ENCODE measurements around the gene APOD. TPM values are rescaled to one million over a fixed set of nuclear protein-coding genes. Genes with fewer than 3 reads are reported as not detected.

Gene APOD
- total and polyA plus RNA-seq, 8 donors: 33.0 to 941 (median 188) TPM

DNA sequence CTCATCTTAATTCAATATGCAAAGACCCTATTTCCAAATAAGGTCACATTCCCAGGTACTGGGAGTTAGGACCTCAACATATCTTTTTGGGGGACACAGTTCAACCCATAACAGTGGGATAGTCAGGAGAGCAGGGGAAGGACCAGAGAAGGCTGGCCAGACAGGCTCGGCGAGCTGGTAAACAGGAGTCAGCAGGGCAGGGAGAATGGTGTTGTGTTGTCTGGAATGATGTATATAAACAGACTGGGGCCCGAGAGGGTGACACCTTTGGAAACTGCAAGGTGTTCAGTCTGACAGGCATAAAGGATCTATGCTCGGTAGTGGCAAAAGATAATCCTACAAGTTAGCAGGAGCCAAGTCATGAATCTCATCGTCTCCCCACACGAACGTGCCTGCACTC is 30.5 kb downstream of the APOD start:
- 72 to 78% (median 74%) methylated on average over 7 of the region's 7 CpGs for WGBS, 5 donors
- DNase-seq: no peak
- Histone ChIP-seq H3K4me3 (no peak overlapping the region), H3K9me3 (no peaks in the 10 kb centered on the region), H3K27me3 (no peaks in the 10 kb centered on the region), H3K36me3 (no peaks in the 10 kb centered on the region), H3K27ac (no peak overlapping the region), H3K4me1 (peaks cover 0 to 21% (median 3%) of the 10 kb centered on the region in 4 donors)
- intact Hi-C loops (cut with DNase I; ENCODE audit: low total_unique reads): no loop called here
- TF ChIP-seq EP300 (IDR thresholded peaks at IDR 0.05) (no peak), POLR2A (IDR thresholded peaks at IDR 0.05) (no peak), POLR2AphosphoS5 (IDR thresholded peaks at IDR 0.05) (no peak)
- TF ChIP-seq, protein P1, sequence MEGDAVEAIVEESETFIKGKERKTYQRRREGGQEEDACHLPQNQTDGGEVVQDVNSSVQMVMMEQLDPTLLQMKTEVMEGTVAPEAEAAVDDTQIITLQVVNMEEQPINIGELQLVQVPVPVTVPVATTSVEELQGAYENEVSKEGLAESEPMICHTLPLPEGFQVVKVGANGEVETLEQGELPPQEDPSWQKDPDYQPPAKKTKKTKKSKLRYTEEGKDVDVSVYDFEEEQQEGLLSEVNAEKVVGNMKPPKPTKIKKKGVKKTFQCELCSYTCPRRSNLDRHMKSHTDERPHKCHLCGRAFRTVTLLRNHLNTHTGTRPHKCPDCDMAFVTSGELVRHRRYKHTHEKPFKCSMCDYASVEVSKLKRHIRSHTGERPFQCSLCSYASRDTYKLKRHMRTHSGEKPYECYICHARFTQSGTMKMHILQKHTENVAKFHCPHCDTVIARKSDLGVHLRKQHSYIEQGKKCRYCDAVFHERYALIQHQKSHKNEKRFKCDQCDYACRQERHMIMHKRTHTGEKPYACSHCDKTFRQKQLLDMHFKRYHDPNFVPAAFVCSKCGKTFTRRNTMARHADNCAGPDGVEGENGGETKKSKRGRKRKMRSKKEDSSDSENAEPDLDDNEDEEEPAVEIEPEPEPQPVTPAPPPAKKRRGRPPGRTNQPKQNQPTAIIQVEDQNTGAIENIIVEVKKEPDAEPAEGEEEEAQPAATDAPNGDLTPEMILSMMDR (IDR thresholded peaks at IDR 0.05): no peak

DNA sequence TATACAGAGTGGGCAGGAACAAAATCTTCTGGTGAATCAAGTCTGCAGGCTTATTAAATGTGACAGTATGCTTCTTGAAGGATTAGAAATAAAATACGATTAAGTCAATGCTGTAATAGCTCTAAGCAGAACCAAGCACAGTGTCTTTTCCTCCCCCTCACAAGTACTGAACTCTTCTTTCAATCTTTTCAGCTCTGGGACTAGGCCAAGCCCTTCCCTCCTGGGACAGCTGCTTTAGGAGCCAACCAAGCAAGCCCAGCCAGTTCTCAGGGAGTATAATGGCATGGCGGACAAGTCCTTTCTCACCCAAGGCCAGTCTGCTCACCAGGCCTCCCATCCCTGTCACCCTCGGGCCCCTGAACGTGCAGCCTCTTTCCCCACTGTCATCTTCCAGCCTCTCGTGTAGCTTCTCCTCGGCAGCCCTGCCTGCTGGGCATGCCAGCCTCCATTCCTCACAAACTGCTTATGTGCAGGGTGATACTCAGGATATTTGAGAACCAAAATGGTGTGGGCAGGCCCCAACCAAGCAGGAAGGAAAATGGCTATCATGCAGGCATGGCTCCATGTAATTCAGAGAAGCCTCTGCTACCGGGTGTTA is 32.3 kb downstream of the APOD start:
- no peaks in the 10 kb centered on the region for H3K36me3 ChIP-seq
- H3K9me3 ChIP-seq: no peaks in the 10 kb centered on the region
- H3K4me3 ChIP-seq: no peak overlapping the region
- peak in 1 of 2 donors; percentile 61 for DNase-seq
- H3K27me3 ChIP-seq: no peaks in the 10 kb centered on the region
- intact Hi-C loops (cut with DNase I; ENCODE audit: low total_unique reads): no loop called here
- 62 to 86% (median 73%) methylated on average over 7 of the region's 7 CpGs for WGBS, 5 donors
- TF ChIP-seq EP300 (IDR thresholded peaks at IDR 0.05) (no peak), POLR2A (IDR thresholded peaks at IDR 0.05) (no peak), POLR2AphosphoS5 (IDR thresholded peaks at IDR 0.05) (no peak)
- TF ChIP-seq, protein P1 (IDR thresholded peaks at IDR 0.05): no peak
- H3K27ac ChIP-seq: peak overlapping the region in 3 of 5 donors; percentile 52 to 54 (median 54)
- peaks cover 0 to 26% (median 5%) of the 10 kb centered on the region in 4 donors for H3K4me1 ChIP-seq

DNA sequence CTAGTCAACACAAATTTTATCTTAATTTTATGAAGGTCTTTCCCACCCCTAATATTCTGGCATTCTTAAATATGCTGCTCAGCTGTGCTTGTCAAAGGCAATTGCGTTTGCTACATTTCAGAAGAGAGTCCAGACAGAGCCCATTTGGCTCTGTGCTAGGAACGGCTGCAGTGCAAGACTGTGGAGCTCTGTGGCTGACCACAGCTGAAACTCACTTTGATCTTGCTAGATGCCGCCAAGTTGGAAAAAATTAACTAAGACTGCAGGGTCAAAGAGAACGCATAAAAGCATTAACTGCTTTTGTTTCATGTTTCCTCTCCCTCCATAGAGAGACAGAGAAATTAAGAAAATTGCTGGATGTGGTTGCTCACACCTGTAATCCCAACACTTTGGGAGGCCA is 33.0 kb downstream of the APOD start:
- intact Hi-C loops (cut with DNase I; ENCODE audit: low total_unique reads): no loop called here
- whole genome bisulfite sequencing, 5 donors: 49 to 68% (median 55%) methylated on average over 4 of the region's 4 CpGs
- peak in 1 of 2 donors; percentile 55 for DNase-seq
- Histone ChIP-seq H3K4me3 (no peak overlapping the region), H3K4me1 (peaks cover 6 to 34% (median 12%) of the 10 kb centered on the region in 4 donors), H3K36me3 (no peaks in the 10 kb centered on the region), H3K27ac (peak overlapping the region in 3 of 5 donors; percentile 52 to 54 (median 54)), H3K27me3 (no peaks in the 10 kb centered on the region), H3K9me3 (no peaks in the 10 kb centered on the region)
- TF ChIP-seq EP300 (IDR thresholded peaks at IDR 0.05): no peak
- TF ChIP-seq, protein P1 (IDR thresholded peaks at IDR 0.05): no peak
- TF ChIP-seq POLR2AphosphoS5 (IDR thresholded peaks at IDR 0.05): no peak
- no peak for TF ChIP-seq POLR2A (IDR thresholded peaks at IDR 0.05)

DNA sequence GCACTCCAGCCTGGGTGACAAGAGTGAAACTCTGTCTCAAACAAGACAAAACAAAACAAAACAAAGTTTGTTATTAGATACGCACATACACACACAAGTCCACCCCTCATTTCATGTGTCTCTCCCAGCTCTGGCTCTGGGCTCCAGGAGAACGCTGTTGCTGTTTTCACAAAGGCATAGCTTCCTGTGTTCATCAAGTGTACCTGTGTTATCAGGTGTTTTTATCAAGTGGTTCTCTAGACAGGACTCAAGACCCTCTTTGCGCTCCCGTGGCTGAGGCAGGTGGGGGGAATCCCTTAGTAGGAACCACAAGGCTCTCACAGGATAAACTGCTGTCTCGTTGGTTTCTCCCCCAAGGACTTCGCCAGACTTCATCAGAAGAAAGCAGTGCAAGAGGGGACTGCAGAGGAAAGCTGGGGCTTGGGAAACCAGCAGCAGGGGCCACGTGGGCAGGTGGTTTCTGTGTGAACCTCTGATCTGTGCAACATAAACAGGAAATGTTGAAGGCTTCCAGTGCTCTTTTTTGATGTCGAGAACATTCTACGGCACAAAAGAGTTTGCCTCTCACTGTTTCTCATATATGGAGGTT is 33.7 kb downstream of the APOD start:
- no peaks in the 10 kb centered on the region for H3K36me3 ChIP-seq
- intact Hi-C loops (cut with DNase I; ENCODE audit: low total_unique reads): no loop called here
- no peaks in the 10 kb centered on the region for H3K9me3 ChIP-seq
- peak overlapping the region in 3 of 5 donors; percentile 52 to 54 (median 54) for H3K27ac ChIP-seq
- WGBS, 5 donors: 53 to 61% (median 59%) methylated on average over 9 of the region's 9 CpGs
- DNase-seq: peak in 1 of 2 donors; percentile 76
- no peak overlapping the region for H3K4me3 ChIP-seq
- H3K4me1 ChIP-seq: peaks cover 8 to 39% (median 16%) of the 10 kb centered on the region in 4 donors
- TF ChIP-seq, protein P1 (IDR thresholded peaks at IDR 0.05): no peak
- TF ChIP-seq POLR2AphosphoS5 (IDR thresholded peaks at IDR 0.05) (no peak), EP300 (IDR thresholded peaks at IDR 0.05) (no peak), POLR2A (IDR thresholded peaks at IDR 0.05) (no peak)
- no peaks in the 10 kb centered on the region for H3K27me3 ChIP-seq
